ENCODE data around the gene RTTN. TPM values are rescaled to one million over a fixed set of nuclear protein-coding genes. Genes with fewer than 3 reads are reported as not detected.
A peak's percentile ranks its signal among the peaks of the same experiment; 100 is the strongest.

Gene RTTN
- total RNA-seq, 2 donors from 2014 or later: 21.8 to 73.7 TPM

DNA sequence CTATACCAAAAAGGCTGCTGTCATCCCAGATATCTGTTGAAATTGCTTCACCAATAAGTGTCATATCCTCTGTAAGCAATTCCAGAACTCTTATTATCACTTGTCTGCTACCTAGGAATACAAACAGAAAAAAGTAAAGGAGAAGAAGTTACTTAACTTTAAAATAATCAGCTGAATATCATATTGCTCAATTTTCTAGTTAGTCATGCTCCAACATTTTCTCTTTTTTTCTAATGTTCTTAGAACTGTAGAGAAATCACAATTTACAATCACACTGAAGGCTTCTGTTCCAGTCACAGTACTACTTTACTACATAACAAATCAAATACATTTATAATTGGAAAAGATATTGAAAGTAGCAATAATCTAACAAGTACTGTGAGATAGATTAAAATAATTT lies 17.4 kb downstream of the RTTN start:
- Mint-ChIP-seq H3K27me3 (no peaks in the 10 kb centered on the region), H3K9me3 (no peaks in the 10 kb centered on the region)

DNA sequence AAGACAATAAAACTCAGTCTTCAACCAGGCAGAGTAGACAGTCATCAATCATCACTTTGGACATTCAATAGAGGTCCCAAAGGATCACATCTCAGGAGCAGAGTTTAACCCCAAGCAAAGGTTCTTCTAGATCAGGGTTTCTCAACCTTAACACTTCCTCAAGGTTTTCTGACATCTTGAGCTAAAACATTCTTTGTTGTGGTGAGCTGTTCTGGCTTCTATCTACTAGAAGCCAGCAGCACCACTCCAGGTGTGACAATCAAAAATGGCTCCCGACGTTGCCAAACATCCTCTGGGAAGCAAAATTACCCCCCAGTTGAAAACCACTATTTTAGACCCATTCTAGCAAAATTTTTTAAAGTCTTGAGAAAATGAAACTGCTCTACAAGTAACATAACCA lies 22.0 kb downstream of the RTTN start:
- no peak for ATAC-seq
- no peak for DNase-seq (ENCODE audit: low spot score)
- no peak overlapping the region for H3K4me3 Mint-ChIP-seq
- no peaks in the 10 kb centered on the region for H3K4me1 Mint-ChIP-seq (ENCODE audit: low read depth in 2 of 2)
- H3K9me3 Mint-ChIP-seq: no peaks in the 10 kb centered on the region
- H3K27me3 Mint-ChIP-seq: no peaks in the 10 kb centered on the region
- H3K36me3 Mint-ChIP-seq: peaks cover 7% of the 10 kb centered on the region
- H3K27ac Mint-ChIP-seq: no peak overlapping the region

More for the DNA sequence above, 17.4 kb downstream of the RTTN start:
- Mint-ChIP-seq H3K4me1 (ENCODE audit: low read depth in 2 of 2) (peaks cover 0 to 4% of the 10 kb centered on the region in 2 donors), H3K36me3 (peaks cover 18% of the 10 kb centered on the region), H3K4me3 (no peak overlapping the region), H3K27ac (no peak overlapping the region)
- ATAC-seq (no peak), DNase-seq (ENCODE audit: low spot score) (no peak)

DNA sequence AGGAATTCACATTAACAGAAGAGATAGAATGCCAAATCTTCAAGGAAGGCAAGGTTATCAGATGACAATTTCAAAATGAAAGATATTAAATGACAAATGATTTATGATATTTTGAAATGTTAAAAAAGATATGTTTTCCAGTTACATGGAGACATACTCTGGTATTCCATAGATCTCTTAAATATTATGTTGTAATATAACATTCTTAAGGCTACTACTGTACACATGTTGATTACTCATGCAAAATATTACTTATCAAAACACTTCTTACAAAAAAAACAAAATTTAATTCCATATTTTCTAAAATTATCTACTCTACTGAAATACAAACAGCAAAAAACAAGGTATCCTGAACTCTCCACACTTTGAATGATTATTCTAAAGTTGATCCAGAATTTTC lies 22.9 kb downstream of the RTTN start:
- Mint-ChIP-seq H3K9me3 (no peaks in the 10 kb centered on the region), H3K4me3 (no peak overlapping the region), H3K4me1 (ENCODE audit: low read depth in 2 of 2) (no peaks in the 10 kb centered on the region), H3K27ac (no peak overlapping the region), H3K27me3 (no peaks in the 10 kb centered on the region), H3K36me3 (peaks cover 6% of the 10 kb centered on the region)
- no peak for ATAC-seq
- no peak for DNase-seq (ENCODE audit: low spot score)

DNA sequence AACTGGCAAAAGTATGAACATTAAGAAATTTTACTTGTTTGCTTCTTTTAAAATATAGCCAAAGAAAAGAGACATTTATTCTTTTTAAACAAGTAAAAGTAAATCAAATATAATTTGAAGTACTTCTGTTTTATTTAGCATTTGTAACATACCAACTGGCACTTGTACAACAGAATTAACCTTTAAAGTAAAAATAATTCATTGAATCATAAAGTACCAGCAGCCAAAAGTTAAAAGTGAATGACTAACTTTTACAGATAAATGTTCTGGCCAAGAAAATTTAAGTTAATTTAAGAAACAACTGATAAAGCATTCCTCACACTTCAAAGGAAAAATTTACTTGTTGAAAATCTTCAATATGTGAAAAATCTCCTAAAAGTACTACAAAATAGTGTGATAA lies 23.8 kb downstream of the RTTN start:
- no peaks in the 10 kb centered on the region for H3K4me1 Mint-ChIP-seq (ENCODE audit: low read depth in 2 of 2)
- no peak for ATAC-seq
- H3K36me3 Mint-ChIP-seq: peaks cover 6% of the 10 kb centered on the region
- no peak overlapping the region for H3K27ac Mint-ChIP-seq
- no peak for DNase-seq (ENCODE audit: low spot score)
- no peaks in the 10 kb centered on the region for H3K9me3 Mint-ChIP-seq
- H3K4me3 Mint-ChIP-seq: no peak overlapping the region
- no peaks in the 10 kb centered on the region for H3K27me3 Mint-ChIP-seq

DNA sequence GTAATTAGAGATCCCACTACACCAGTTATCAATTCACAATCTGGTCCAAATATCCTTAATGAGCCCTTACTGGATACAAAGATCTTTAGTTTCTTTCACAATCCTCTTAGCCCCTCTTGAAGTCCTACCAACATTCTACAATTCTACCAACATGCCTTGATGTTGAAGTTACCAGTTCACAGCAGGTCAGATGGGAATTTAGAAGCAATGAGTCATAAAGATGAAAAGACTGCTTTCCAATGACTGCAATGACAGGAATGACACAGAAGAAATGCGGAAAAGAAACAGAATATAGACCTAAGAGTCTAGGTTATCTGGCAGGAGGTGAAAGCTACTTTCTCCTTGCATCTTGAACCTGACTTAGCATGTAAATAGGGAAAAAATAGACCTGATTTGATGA lies 24.5 kb downstream of the RTTN start:
- Mint-ChIP-seq H3K27ac (no peak overlapping the region), H3K36me3 (peaks cover 6% of the 10 kb centered on the region), H3K27me3 (no peaks in the 10 kb centered on the region), H3K9me3 (no peaks in the 10 kb centered on the region), H3K4me1 (ENCODE audit: low read depth in 2 of 2) (no peaks in the 10 kb centered on the region), H3K4me3 (no peak overlapping the region)
- no peak for ATAC-seq
- no peak for DNase-seq (ENCODE audit: low spot score)

DNA sequence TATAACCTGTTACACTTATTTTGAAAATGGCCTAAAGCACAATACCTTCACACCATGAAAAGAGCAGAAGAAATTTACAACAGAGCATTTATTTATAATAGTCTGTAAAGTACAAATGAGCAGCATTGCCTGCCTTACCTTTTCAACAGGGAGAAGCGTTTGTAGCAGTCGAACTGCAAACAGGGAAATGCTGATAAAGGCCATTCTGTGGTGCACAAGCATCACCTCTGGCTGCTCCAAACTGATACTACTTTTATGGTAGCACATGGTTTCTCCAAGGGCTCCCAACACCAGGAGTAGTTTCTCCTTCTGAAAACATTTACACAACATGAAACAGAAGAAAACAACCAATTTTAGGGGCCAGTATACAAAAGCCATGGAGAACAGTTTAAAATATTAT lies 28.9 kb downstream of the RTTN start:
- Mint-ChIP-seq H3K4me3 (no peak overlapping the region), H3K27ac (no peak overlapping the region), H3K4me1 (ENCODE audit: low read depth in 2 of 2) (no peaks in the 10 kb centered on the region), H3K27me3 (no peaks in the 10 kb centered on the region), H3K36me3 (peaks cover 4% of the 10 kb centered on the region), H3K9me3 (no peaks in the 10 kb centered on the region)
- DNase-seq (ENCODE audit: low spot score): no peak
- ATAC-seq: no peak

DNA sequence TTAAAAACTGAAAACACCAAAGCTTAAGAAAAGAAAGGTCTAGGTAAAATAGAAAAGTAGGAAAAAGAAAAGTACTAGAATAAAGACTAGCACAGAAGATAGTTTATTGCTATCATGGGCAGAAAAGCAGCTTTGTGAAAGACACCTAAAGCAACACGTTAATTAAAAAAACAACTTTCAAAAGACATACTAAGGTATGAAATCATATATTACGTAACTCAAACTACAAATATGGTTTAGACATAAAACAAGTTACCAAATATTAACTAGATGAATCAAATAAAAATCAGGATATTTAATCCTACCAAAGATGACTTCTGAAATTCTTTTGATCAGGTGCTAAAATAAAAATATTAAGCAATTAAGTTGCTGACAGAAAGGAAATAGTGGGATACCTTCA lies 30.3 kb downstream of the RTTN start:
- H3K27ac Mint-ChIP-seq: no peak overlapping the region
- no peaks in the 10 kb centered on the region for H3K4me1 Mint-ChIP-seq (ENCODE audit: low read depth in 2 of 2)
- peaks cover 10% of the 10 kb centered on the region for H3K36me3 Mint-ChIP-seq
- no peak overlapping the region for H3K4me3 Mint-ChIP-seq
- H3K27me3 Mint-ChIP-seq: no peaks in the 10 kb centered on the region
- DNase-seq (ENCODE audit: low spot score): no peak
- ATAC-seq: no peak
- no peaks in the 10 kb centered on the region for H3K9me3 Mint-ChIP-seq

- H3K9me3 Mint-ChIP-seq: no peaks in the 10 kb centered on the region
- no peak overlapping the region for H3K4me3 Mint-ChIP-seq
- no peak for ATAC-seq
- no peaks in the 10 kb centered on the region for H3K27me3 Mint-ChIP-seq
- H3K36me3 Mint-ChIP-seq: peaks cover 18% of the 10 kb centered on the region
- H3K4me1 Mint-ChIP-seq (ENCODE audit: low read depth in 2 of 2): peaks cover 0 to 5% of the 10 kb centered on the region in 2 donors
- H3K27ac Mint-ChIP-seq: peak overlapping the region in 1 of 2 donors; percentile 44
- no peak for DNase-seq (ENCODE audit: low spot score)
Measured at GRCh38 chr18:70172225-70172624, 33.3 kb downstream of the RTTN start.

GRCh38 chr18:70169747-70170146 lies 35.7 kb downstream of the RTTN start:
- H3K9me3 Mint-ChIP-seq: no peaks in the 10 kb centered on the region
- H3K27me3 Mint-ChIP-seq: no peaks in the 10 kb centered on the region
- peaks cover 15% of the 10 kb centered on the region for H3K36me3 Mint-ChIP-seq
- H3K4me3 Mint-ChIP-seq: no peak overlapping the region
- no peak for DNase-seq (ENCODE audit: low spot score)
- peaks cover 5 to 9% of the 10 kb centered on the region in 2 donors for H3K4me1 Mint-ChIP-seq (ENCODE audit: low read depth in 2 of 2)
- no peak for ATAC-seq
- no peak overlapping the region for H3K27ac Mint-ChIP-seq

- H3K4me1 Mint-ChIP-seq (ENCODE audit: low read depth in 2 of 2): peaks cover 5 to 9% of the 10 kb centered on the region in 2 donors
- no peak overlapping the region for H3K4me3 Mint-ChIP-seq
- no peak overlapping the region for H3K27ac Mint-ChIP-seq
- no peaks in the 10 kb centered on the region for H3K27me3 Mint-ChIP-seq
- no peaks in the 10 kb centered on the region for H3K9me3 Mint-ChIP-seq
- DNase-seq (ENCODE audit: low spot score) (no peak), ATAC-seq (no peak)
- peaks cover 35% of the 10 kb centered on the region for H3K36me3 Mint-ChIP-seq
Measured at GRCh38 chr18:70166668-70167067, 38.8 kb downstream of the RTTN start.

GRCh38 chr18:70165936-70166335 lies 39.6 kb downstream of the RTTN start:
- no peak for ATAC-seq
- H3K27ac Mint-ChIP-seq: no peak overlapping the region
- peaks cover 42% of the 10 kb centered on the region for H3K36me3 Mint-ChIP-seq
- DNase-seq (ENCODE audit: low spot score): no peak
- no peaks in the 10 kb centered on the region for H3K27me3 Mint-ChIP-seq
- no peaks in the 10 kb centered on the region for H3K9me3 Mint-ChIP-seq
- H3K4me1 Mint-ChIP-seq (ENCODE audit: low read depth in 2 of 2): peaks cover 5 to 9% of the 10 kb centered on the region in 2 donors
- peak overlapping the region; percentile 25 for H3K4me3 Mint-ChIP-seq

DNA sequence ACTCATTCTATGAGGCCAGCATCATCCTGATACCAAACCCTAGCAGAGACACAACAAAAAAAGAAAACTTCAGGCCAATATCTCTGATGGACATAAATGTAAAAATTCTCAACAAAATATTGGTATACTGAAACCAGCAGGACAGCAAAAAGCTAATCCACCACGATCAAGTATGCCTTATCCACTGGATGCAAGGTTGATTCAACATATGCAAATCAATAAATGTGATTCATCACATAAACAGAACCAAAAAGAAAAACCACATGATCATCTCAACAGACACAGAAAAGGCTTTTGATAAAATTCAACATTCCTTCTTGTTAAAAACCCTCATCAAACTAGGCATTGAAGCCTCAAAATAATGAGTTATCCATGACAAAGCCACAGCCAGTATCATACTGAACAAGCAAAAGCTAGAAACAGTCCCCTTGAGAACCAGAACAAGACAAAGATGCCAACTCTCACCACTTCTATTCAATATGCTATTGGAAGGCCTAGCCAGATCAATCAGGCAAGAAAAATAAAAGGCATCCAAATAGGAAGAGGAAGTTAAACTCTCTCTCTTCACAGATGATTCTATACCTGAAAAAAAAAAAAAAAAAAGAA lies 45.3 kb downstream of the RTTN start:
- Mint-ChIP-seq H3K9me3 (no peaks in the 10 kb centered on the region), H3K27me3 (no peaks in the 10 kb centered on the region), H3K27ac (no peak overlapping the region), H3K4me3 (no peak overlapping the region), H3K36me3 (peaks cover 65% of the 10 kb centered on the region), H3K4me1 (ENCODE audit: low read depth in 2 of 2) (peaks cover under 1 to 20% of the 10 kb centered on the region in 2 donors)
- ATAC-seq (no peak), DNase-seq (ENCODE audit: low spot score) (no peak)

- no peaks in the 10 kb centered on the region for H3K27me3 Mint-ChIP-seq
- H3K9me3 Mint-ChIP-seq: no peaks in the 10 kb centered on the region
- ATAC-seq (no peak), DNase-seq (ENCODE audit: low spot score) (no peak)
- peaks cover 8 to 30% of the 10 kb centered on the region in 2 donors for H3K4me1 Mint-ChIP-seq (ENCODE audit: low read depth in 2 of 2)
- peaks cover 69% of the 10 kb centered on the region for H3K36me3 Mint-ChIP-seq
- H3K27ac Mint-ChIP-seq: no peak overlapping the region
- no peak overlapping the region for H3K4me3 Mint-ChIP-seq
Measured at GRCh38 chr18:70158992-70159717, 46.3 kb downstream of the RTTN start.

DNA sequence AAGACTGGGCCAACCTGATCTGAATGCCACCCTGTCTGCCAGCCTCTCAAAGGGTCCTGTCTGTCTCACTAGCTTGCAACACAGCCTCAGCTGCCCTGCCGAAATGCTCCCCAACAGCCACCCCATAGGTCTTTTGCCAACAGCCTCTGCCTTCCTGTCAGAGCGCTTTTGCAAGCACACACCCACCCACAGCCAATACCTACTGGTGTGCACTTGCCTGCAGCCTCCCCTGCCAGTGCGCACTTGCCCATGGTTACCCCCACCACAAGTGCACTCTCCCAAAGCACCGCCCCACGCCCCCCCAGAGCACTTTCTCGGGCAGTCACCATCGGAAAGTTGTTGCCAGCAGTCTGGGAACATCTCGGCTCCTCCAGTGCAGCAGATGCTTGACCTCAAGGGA lies 48.6 kb downstream of the RTTN start:
- ATAC-seq (no peak), DNase-seq (ENCODE audit: low spot score) (no peak)
- Mint-ChIP-seq H3K4me3 (no peak overlapping the region), H3K36me3 (peaks cover 61% of the 10 kb centered on the region), H3K4me1 (ENCODE audit: low read depth in 2 of 2) (peaks cover 12 to 35% of the 10 kb centered on the region in 2 donors), H3K27ac (no peak overlapping the region), H3K9me3 (no peaks in the 10 kb centered on the region), H3K27me3 (no peaks in the 10 kb centered on the region)

All from natural killer cell treated with Interleukin-12 subunit alpha and Interleukin-12 subunit beta and Interleukin-15 and Interleukin-18, amount 100 ng/mL, for 72 hours (primary cell).